Measurements from ENCODE around the gene ENPP6.

DNA sequence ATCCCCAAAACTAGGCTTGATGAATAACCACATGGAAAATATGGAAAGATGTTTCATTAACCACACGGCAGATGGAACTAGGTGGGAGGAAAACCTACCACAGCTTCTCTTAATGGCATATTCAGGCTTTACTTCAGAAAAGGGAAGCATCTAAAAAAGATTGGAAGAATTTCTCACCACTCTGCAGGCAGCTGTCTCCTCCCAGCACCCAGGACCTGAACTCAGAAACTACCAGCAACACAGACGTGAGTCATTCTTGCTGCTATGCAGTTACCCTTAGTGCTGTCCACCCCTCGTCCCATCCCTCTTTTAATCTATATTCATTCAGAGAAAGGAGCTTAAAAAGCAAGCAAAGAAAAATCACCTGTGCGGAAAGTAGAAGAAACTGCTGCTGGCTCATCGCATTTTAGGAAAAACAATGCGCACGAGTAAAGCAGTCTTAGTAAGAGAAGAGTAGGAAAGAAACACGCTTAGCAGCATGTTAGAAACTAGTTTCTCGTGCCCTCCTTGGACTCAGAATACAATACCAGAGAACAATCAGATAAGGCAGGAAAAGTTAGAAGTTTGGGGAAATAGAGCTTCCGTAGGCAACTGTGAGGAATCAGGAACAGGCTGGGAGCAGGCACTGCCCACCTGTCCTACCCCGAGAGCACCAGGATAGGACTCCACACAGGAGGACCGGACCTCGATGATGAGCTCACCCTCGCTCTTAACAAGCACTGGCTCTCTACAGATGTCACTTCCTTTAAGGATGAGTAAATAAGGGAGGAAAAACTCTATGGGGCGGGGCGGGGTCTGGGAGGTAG lies 48.1 kb upstream of the ENPP6 start:
- no peak for TF ChIP-seq RAD21 (IDR thresholded peaks at IDR 0.05)
- TF ChIP-seq, protein P1, sequence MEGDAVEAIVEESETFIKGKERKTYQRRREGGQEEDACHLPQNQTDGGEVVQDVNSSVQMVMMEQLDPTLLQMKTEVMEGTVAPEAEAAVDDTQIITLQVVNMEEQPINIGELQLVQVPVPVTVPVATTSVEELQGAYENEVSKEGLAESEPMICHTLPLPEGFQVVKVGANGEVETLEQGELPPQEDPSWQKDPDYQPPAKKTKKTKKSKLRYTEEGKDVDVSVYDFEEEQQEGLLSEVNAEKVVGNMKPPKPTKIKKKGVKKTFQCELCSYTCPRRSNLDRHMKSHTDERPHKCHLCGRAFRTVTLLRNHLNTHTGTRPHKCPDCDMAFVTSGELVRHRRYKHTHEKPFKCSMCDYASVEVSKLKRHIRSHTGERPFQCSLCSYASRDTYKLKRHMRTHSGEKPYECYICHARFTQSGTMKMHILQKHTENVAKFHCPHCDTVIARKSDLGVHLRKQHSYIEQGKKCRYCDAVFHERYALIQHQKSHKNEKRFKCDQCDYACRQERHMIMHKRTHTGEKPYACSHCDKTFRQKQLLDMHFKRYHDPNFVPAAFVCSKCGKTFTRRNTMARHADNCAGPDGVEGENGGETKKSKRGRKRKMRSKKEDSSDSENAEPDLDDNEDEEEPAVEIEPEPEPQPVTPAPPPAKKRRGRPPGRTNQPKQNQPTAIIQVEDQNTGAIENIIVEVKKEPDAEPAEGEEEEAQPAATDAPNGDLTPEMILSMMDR (IDR thresholded peaks at IDR 0.05; ENCODE audit: low read depth, low read length, missing input control) = no peak
- no peak for TF ChIP-seq GABPA (IDR thresholded peaks at IDR 0.05 in 1 of 2, conservative IDR thresholded peaks at IDR 0.05 in 1 of 2)
